ENCODE measurements around the gene CDK5RAP1.
"Not testable (repeated sequence)": the region's sequence is repeated elsewhere in the genome, so short reads cannot be mapped to it uniquely, and the experiment has no call there.

Gene CDK5RAP1

GRCh38 chr20:33401184-33401920, at the start of gene CDK5RAP1:
Gene CDK5RAP1 (minus strand): TSS chr20:33401519. CDS start chr20:33397064, 4,455 bp downstream.
- peak; percentile 82 for DNase-seq

GRCh38 chr20:33450867-33451266, 49.5 kb upstream of the CDK5RAP1 start:
- no peak for DNase-seq

DNA sequence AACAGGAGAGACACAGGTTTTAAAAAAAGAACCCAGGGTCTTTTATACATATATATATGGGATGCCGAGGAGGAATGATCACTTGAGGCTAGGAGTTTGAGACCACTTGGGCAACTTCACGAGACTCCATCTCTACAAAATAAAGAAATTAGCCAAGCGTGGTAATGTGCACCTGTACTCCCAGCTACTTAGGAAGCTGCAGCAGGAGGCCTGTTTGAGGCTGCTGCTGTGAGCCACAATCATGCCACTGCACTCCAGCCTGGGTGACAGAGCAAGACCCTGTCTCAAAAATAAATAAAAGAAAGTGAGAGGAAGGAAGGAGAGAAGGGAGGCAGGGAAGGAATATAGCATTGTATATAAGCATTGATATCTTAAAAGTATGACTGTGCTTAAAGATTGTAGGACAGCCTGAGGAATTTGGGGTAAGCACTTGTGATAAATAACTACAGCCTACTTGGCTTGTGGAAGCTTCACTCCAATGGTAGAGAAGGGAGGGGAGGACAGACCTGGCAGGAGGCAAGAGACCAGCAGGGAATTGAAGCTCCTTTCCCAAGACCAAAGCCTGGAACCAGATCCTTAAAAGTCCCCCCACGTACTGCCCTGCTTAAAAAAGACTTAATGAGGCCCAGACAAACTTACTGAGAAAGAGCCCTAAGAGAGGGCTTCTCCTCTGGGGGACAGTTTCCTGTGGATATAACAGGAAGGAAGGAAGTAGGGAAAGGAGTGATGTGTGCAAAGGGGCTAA, 44.7 kb upstream of the CDK5RAP1 start:
- DNase-seq: no peak

- peak; percentile 31 for DNase-seq
Observed at GRCh38 chr20:33444797-33445560, 43.7 kb upstream of the CDK5RAP1 start.

DNA sequence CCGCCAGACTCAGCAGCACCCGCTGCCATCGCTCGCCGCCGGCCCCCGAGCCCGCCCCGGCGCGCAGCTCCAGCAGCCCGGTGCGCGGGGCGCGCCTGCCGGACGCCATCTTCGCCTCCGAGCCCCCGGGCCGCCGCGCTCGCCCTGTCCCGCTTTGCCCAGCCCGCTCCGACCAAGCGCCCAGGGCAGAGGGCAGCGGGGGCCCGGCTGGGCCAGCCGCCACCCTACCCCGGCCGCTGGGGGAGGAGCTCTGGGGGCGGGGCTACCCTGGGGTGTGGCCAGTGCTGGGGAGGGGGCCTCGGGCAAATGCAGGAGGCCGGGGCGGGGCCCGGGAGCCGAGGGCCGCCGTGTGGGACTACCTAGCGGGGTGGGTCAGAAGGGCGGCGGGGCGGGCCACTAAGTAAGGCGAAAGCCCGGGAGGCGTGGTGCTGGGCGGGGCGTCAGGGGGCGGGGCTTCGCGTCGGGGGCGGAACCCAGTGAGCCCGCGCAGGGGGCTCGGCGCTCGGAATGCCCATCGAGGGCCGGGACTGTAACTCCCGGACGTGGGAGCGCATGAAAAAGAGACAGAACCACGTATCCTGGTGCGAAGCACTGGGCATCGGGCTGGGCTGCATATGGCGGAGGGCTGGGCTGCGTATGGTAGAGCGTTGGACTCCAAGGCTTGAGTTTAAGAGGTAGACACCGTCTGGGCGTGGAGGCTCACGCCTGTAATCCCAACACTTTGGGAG, 42.4 kb upstream of the CDK5RAP1 start, which contains the start of gene SNTA1:
Gene SNTA1, minus strand, starts transcription at position 252 of the 728 bp plus-strand sequence. Its CDS starts 143 bp downstream, at position 109.
- DNase-seq: peak; percentile 87

DNA sequence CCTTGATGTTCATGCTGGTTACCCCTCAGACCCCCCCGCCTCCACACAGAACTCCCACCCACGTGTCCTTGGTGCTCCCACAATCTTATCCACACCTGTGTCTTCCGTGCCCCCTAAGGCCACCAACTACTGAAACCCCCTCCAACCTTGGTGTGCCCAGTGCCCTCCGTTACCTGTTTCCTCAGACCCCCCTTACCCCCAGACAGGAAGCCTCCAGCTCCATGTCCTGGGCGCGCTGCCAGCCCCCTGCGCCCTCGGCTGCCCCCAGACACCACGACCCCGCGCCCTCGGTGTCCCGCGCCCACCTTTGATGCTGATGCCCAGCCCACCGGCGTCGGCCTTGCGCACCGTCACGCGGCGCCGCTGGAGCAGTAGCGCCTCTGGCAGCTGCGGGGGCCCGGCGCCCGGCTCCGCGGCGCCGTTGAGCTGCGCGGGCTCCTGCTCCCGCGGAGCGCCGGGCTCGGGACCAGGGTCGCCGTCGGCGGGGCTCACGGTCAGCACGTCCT, 41.7 kb upstream of the CDK5RAP1 start:
- peak; percentile 35 for DNase-seq

GRCh38 chr20:33442136-33443005, 41.1 kb upstream of the CDK5RAP1 start:
- DNase-seq: no peak

- DNase-seq: no peak
Observed at GRCh38 chr20:33441142-33441955, 40.0 kb upstream of the CDK5RAP1 start.

DNA sequence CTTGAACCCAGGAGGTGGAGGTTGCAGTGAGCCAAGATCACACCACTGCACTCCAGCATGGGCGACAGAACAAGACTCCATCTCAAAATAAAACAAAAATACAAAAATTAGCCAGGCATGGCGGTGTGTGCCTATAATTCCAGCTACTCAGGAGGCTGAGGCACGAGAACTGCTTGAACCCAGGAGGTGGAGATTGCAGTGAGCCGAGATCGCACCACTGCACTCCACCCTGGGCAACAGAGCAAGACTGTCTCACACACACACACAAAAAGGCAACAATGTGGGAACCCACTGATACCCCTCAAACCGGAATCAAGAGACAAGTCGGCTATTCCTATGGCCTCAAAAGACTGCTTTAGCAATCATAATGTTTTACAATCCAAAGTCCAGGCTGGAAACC, 39.2 kb upstream of the CDK5RAP1 start:
- not testable (repeated sequence) for DNase-seq

DNA sequence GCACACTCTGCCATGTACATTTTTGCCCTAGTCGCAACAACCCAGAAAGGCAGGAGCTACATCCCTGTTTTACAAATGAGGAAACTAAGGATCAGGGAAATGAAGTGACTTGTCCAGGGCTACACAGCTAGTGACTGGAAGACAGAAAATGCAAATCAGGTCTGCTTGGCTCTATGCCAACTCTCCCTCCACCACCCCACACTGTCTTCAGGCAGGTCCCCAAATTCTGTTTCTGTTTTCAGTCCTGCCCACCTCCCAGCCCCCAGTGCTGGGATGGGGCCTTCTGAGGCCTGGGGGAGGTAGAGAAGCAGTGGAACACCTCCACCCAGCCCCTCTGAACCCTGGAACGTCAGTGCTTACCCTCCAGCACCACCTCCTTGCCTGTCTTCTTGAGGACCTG, 37.2 kb upstream of the CDK5RAP1 start:
- no peak for DNase-seq

DNA sequence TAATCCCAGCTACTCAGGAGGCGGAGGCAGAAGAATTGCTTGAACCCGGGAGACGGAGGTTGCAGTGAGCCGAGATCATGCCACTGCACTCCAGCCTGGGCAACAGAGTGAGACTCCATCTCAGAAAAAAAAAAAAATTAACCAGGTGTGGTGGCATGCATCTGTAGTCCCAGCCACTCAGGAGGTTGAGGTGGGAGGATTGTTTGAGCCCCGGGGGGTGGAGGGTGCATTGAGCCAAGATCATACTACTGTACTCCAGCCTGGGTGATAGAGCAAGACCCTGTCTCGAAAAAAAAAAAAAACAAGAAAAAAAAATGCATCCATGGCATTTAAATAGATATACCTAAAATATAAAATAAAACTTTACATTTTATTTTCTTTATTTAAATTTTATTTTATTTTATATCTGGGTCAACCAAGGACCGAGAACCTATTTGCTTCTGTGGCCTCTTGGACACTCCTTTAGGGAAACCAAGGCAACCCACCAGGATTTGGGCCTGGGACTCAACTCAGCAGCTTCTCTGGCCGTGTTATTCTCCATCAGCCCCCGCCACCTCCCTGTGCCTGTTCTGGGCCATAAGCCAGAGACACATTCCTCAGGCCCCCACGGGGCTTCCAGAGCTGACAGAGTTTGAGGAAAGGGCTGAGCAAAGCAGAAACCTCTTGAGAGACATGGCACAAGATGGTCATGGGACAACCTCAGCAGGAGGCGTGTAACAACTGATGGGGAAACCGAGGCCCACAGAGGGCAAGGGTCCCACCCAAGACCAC, 36.0 kb upstream of the CDK5RAP1 start:
- DNase-seq: no peak

DNA sequence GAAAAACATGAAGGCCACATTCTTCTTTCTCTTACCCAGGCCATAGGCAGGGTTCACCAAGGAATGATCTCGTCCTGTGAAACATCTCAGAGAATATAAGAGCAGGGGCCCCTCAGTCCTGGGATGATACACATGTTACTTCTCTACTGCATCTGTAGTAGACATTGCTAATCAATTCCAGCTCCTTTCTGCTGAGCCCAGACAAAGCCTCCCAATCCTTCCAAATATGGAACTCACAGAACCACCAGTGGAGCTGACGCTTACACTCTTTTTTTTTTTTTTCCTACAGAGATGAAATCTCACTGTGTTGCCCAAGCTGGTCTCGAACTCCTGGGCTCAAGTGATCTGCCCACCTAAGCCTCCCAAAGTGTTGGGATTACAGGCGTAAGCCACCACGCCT, 33.1 kb upstream of the CDK5RAP1 start:
- DNase-seq: no peak

- no peak for DNase-seq
Observed at GRCh38 chr20:33433465-33434234, 32.3 kb upstream of the CDK5RAP1 start.

GRCh38 chr20:33431797-33432381, 30.6 kb upstream of the CDK5RAP1 start:
- DNase-seq: no peak

DNA sequence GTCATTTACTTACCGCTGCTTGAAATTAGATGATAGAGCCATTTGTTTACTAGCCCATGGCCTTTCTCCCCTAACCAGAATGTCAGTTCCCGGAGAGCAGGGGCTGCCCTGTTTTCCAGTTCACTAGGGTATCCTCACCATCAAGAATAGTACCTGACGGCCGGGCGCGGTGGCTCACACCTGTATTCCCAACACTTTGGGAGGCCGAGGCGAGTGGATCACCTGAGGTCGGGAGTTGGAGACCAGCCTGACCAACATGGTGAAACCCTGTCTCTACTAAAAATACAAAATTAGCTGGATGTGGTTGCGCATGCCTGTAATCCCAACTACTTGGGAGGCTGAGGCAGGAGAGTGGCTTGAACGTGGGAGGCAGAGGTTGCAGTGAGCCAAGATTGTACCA, 22.6 kb upstream of the CDK5RAP1 start:
- not testable (repeated sequence) for DNase-seq

DNA sequence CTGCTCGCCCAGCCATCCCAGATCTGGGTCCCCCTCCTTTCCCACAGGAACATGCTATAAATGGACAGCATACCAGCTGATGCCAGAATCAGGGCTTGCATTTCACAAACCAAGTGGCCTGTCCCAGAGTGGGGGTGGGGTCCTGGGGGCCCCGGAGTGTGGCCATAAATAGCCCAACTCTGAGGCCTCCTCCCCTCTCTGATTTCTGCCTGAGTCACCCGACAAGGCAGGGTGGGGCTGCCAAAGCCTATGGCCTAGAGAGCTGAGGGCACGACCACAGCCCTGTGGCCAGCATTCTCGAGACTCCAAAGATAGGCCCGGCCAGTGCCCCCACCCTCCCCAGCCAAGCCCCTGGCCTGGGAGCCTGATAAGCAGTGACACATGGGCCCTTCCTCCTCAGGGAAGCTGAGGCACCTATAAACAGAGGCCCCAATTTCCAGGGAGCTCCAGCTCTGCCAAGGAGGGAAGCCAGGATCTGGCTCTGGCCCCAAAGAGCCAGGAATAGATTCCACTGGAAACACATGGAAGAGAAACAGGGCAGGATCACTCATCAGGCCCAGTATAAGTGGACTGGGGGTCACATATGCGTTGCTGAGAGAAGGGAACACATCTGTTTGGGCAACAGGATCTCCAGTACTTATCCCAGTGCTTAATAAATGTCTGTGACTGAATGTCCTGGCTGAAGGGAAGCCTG, 22.0 kb upstream of the CDK5RAP1 start:
- no peak for DNase-seq

- DNase-seq: no peak
Observed at GRCh38 chr20:33419140-33419974, 18.0 kb upstream of the CDK5RAP1 start.

Measured in activated CD8-positive, alpha-beta memory T cell treated with anti-CD3 and anti-CD28 coated beads, Interleukin-2, amount 50 U/mL, for 4 hours (primary cell).